TTC549 (cell line): Measurements from ENCODE around the gene BMPR1A.

Experiments
- FAIRE-seq: peaks from 2 replicates; lab custom pipeline; 2012; peaks lifted over from hg19 to GRCh38; lab: Jason Lieb, UNC

The BMPR1A gene

DNA sequence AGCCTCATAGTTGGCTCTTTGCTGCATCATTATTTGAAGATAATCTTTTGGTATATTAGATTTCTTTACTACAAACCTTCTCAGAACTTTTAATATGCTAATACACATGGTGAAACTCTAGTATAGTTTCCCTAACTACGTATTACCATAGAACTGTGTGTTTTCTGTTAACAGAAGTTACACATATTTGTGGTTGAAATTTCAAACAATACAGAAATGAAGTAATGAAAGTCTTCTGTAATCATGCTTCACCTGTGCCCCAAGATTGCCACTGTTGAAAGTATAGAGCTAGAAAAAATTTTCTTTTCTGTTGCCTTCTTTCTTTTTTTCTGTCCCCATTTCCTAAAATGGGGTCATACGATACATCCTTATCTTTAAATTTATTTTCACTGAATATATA lies 9.1 kb downstream of the BMPR1A start:
- no peak for FAIRE-seq

DNA sequence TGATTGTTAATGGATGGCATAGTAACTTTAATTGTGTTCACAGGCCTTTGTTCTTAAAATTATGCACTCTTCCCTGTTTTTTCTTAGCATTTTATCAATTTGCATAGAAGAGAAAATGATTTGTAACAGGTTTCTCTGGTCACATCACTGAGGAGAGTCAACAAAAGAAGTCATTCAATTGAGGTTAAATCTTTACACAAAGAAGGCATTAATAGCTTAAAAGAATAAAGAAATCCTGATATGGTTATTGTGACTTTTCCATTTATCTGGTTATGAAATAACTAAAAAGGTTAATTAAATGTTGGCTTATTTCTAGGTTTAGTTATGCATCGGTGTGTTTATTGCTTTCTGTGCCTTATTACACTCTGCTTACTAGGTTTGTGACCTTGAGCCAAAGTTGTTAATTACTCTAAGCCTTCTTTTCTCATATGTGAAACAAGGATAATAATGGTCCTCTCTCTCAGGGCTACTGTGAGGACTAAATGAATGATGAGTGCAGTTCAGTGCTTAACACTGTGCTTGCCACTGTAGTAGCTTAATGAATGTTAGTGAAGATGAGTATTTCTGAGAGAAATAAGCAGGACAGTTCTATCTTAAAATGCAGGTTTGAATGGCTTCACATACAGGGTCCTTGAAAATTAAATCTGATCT lies 12.1 kb downstream of the BMPR1A start:
- no peak for FAIRE-seq

DNA sequence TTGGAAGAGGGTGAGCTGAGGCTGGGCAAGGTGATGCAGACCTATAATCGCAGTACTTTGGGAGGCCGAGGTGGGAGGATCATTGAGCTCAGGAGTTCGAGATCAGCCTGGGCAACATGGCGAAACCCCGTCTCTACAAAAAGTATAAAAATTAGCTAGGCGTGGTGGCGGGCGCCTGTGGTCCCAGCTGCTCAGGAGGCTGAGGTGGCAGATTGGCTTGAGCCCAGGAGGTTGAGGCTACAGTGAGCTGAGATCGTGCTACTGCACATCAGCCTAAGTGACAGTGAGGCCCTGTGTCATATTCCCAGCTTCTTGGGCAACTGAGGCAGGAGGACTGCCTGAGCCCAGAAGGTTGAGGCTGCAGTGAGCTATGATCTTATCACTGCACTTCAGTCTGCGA lies 13.6 kb downstream of the BMPR1A start:
- no peak for FAIRE-seq

DNA sequence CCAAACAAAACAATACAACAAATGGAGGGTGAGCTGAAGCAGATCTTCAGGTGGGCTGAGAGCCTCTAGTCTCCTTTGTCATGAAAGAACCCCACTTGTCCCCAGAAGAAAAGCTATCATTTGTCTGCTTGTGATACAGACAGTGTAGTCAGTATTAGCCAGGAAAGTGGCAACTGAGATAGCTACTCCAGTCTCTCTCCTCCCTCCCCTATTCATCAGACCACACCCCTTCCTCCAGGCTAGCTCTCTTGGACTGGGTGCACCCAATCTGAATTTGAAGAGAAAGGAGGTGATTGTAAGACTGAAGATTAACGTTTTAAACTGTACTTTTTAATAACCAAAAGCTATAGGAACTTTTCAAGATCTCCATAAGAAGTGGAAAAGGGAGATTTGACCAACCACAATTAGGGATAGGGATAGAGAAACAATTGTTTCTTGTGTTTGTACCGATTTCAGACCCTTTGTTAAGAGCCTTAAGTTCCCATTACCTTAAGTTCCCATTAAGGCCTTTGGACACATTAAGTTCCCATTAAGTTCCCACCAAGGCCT lies 14.1 kb downstream of the BMPR1A start:
- FAIRE-seq = no peak

DNA sequence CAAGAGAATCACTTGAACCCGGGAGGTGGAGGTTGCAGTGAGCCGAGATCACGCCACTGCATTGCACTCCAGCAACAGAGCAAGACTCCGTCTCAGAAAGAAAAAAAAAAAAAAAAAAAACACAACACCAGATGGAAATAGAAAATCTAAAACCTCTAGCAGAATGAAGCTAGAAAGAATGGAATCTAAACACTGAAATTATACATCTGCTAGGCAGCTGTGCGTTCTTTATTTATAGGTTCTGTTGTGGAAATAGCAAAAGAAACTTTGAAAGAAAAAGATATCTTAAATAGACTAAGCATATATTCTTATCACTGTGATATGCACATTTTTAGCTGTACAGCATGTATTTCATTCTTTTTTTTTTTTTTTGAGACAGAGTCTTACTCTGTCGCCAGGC lies 17.1 kb downstream of the BMPR1A start:
- FAIRE-seq = no peak

DNA sequence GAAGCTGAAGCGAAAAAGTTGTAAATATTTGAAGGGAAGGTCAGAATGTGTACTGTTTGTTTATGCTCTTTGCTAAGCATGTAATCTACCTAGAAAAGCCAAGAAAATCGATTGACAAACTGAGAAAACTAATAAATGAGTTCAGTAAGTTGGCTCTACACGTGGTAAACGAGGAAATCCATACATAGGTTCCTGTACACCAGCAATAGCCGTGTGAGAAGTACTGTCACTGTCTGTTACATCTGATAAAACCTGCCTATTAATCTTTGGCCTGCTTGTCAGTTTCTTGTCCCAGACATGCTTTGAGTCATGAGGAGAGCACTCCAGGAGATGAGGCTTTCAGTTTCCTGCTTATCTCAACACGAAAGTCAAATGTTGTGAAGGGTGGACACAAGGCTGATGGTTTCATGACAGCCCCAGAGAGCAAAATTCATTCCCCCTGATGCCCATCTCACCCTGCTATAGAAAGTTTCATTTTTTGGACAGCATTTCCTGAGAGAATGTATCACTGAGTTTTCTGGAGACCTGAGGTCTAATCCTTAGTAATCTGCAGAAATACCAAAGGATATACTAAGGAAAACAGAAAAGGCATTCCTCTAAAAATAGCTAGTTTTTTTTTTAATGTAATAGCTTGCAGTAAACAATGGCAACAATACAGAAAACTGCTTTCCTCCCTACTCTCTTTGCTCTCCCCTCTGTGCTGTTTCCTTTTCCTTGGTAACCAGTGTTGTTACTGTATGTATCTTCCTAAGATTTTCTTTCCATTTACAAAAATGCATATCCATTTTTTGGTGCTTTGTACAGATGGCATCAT lies 18.8 kb downstream of the BMPR1A start:
- no peak for FAIRE-seq

DNA sequence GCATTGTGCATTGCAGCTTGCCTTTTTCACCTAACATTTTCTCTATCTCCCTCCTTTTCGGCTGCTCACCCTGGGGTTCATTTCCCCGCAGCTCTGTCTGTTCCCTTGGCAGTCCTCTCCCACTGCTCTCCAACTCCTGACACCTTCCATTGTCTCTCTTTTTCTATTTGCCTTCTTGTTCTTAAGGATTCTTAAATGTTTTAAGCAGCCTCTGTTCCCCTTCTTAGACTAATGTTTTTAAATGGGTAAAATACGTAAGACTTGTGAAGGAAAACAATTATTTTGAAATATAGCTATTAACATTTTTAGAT lies 19.4 kb downstream of the BMPR1A start:
- no peak for FAIRE-seq

DNA sequence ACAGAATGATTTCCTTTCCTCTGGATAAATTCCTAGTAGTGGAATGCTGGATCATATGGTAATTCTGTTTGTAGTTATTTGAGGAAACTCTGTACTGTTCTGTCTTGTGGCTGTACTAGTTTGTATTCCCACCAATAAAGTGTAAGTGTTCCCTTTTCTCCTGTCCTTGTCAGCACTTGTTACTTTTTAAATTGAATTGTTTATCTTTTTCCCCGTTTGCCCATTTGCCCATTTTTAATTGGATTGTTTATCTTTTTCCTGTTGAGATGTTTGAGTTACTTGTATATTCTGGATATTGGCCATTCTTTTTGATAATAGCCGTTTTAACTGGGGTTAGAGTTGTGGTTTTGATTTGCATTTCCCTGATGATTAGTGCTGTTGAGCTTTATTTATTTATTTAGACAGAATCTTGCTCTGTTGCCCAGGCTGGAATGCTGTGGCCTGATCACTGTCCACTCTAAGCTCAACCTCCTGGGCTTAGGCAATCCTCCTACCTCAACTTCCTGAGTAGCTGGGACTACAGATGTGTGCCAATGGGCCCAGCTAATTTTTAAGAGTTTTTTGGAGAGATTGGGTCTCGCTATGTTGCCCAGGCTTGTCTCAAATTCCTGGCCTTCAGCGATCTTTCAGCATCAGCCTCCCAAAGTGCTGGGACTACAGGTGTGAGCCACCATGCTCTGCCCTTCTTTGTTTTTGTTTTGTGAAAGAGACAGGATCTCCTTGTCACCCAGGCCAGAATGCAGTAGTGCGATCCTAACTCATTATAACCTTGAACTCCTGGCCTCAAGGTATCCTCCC lies 23.0 kb downstream of the BMPR1A start:
- no peak for FAIRE-seq

DNA sequence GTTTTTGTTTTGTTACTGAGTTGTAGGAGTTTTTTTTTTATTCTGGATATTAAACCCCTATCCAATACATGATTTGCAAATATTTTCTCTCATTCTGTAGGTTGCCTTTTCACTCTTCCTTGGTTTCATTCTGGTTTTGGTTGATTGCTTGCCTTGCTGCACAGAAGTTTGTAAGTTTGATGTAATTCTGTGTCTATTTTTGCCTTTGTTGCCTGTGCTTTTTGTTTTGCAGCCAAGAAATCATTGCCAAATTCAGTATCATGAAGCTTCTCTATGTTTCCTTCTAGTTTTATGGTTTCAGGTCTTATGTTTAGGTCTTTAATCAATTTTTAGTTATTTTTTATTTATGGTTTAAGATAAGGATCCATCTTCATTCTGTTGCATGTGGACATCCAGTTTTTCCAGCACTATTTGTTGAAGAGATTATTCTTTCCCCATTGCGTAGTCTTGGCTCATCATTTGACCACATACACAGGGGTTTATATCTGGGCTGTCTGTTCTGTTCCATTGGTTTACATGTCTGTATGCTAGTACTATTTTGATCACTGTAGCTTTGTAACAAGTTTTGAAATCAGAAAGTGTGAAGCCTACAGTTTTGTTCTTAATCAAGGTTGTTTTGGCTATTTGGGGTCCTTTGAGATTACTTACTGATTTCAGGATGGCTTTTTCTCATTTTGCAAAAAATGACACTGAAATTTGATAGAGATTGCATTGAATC lies 26.4 kb downstream of the BMPR1A start:
- FAIRE-seq = no peak

DNA sequence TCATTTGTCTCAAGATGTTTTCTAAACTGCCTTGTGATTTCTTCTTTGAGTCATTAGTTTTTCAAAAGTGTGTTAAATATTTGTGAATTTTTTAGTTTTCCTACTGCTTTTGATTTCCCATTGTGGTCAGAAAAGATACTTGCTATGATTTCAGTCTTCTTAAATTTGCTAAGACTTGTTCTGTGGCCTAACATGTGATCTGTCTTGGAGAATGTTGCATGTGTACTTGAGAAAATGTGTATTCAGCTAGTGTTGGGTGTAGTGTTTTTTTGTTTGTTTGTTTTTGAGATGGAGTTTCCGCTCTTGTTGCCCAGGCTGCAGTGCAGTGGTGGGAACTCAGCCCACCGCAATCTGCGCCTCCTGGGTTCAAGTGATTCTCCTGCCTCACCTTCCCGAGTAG lies 28.6 kb downstream of the BMPR1A start:
- FAIRE-seq = no peak

DNA sequence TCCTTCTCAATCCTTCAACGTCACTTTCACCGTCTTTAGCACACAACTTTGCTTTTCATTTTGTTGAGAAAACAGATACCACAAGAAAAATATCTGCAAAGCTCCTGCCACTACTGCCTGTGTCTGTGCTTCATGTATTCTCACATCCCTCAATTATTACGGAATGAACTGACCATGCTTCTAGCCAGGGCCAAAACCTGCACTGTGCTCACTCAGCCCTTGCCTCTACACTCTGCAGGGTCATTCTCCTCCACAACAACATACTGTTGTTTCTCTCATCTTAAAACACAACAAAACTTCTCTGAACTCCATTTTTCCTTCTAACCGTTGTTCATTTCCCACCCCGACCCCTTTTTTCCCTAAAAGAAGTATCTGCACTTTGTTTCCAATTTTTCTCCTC lies 29.5 kb downstream of the BMPR1A start:
- no peak for FAIRE-seq

DNA sequence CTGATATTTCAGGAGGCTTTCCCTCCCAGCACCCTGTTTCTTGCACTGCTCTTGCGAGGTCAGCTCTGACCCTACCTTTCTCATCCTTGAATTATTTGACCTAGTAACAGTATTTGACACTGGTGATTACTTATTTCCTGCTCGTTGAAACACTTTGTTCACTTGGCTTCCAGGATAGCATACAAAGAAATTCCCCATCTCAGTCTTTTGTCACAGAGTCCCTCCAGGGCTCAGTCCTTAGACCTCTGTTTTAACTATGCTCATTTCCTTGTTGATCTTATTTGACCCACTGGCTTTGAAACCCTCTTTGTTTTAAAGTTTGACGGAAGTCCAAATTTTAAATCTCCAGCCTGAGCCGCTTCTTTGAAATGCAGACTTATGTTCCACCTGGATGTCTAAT lies 29.9 kb downstream of the BMPR1A start:
- no peak for FAIRE-seq

DNA sequence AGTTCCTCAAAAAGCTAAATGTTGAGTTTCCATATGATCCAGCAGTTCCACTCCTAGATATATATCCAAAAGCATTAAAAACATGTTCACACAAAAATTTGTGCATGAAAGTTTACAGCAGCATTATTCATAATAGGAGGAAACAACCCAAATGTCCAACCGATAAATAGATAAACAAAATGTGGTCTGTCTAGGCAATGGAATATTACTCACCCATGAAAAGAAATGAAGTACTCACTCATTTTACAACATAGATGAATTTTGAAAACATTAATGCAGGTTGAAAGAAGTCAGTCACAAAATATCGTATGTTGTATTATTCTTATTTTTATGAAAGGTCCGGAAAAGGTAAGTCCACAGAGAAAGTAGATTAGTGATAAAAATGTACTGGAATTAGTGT lies 34.0 kb downstream of the BMPR1A start:
- no peak for FAIRE-seq

DNA sequence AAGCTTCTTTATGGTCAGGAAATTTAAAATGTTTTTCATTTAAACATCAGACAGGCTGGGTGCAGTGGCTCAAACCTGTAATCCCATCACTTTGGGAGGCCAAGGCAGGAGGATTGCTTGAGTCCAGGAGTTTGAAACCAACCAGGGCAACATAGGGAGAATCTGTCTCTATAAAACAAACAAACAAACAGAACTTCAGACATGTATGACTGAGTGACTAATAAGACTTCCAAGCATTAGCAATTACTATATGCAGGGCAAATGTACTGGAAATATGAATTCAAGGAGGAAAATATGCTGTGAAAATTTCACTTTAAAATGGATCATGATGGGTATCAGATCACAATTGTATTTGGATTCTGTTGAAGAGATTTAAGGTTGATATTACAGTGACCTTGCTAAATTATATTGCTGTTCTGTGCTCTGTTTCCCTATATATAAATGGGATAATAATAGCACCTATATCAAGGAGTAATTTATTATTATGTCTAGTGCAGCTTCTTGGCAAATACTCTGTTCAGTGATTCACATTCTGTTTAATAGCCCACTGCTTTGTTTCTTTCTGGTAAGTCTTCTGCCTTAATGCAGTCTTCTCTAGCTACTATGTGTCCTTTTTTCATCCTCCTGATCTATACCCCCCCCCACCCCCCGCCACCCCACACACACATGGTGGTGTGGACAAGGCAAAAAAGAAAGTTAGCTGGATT lies 36.2 kb downstream of the BMPR1A start:
- no peak for FAIRE-seq

DNA sequence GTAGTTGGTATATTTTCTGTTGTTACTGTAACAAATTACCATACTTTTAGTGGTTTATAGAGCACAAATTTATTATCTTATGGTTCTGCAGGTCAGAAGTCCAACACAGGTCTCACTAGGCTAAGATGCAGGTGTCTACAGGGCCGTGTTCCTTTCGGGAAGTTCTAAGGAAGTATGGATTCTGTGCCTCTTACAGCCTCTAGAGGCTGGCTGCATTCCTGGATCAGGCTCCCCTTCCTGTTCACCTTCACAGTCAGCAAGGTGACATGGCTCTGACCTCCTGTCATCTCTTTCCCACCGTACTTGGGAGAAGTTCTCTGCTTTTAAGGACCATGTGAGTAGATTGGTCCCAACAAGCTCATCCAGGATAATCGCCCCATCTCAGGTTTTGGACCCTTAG lies 37.3 kb downstream of the BMPR1A start:
- FAIRE-seq = no peak

DNA sequence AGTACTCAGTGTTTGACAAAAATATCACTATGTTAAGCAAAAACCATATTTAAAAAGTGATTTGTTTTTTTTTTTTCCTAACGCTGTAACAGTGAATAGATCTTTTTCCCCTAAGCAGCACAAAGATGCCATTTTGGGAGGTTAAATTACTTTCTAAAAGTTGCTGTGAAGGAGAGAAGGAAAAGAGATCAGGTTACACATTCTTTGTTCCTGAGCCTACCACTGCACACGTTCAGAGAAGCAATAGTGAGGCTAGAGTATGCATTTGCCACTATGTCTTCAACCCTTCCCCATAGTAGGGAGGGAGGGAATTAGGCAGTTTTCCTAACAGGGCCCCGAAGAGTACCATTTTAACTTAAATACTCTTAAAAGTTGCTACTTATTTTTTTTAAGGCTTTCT lies 38.9 kb downstream of the BMPR1A start:
- no peak for FAIRE-seq

DNA sequence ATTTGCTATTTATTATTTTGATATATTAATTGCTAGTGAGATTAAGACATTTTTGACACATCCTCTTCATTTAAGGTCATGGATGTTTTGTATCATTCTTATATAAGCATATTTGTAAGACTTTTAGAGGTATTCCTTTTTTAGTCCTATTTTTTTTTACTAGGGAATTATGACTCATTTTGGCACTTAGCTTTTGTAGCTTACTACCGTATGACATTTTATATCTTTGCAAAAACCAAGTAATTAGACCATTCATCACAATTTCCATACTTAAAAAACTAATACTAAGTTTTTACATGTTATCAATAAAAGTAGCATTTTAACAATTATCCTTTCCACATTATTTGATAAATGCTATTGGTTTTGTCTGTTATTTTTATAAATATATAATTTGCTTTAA lies 41.6 kb downstream of the BMPR1A start:
- FAIRE-seq = no peak

DNA sequence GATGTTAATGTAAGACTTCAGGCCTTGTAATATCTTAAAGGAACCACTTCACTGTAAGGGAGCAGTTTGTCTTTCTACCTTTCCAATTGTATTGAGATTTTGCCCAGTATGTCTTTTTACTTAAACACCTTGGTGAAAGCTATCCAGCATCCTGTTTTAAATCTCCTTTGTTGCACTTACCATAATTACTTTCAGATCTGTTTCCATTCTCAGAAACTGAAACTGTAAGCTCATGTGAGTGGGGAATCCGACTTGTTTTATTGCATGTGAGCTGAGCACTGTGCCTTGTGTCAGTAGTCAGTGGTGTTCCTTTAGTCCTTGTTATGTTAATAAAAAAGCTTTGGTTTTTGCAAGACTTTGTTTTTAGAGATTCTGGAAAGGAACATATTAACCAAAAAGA lies 42.2 kb downstream of the BMPR1A start:
- FAIRE-seq = no peak

DNA sequence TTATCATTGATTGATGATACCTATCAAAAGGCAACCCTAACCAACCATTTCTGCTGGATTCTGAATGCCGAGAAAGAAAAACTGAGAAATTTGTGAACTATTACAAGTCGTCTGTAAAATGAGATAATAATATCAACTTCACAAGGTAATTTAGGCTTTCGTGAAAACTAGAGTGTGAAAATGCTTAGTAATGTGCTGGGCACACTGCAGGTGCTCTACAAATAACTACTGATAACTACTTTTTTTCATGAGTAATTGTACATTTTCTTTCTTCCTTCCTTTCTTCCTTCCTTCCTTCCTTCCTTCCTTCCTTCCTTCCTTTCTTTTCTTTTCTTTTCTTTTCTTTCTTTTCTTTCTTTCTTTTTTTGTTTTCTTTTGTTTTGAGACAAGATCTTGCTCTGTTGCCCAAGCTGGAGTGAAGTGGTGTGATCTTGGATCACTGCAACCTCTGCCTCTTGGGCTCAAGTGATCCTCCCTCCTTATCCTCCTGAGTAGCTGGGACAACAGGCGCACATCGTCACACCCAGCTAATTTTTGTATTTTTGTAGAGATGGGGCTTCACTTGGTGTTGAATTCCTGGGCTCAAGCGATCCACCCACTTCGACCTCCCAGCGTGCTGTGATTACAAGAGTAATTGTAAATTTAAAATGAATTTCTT lies 42.9 kb downstream of the BMPR1A start:
- no peak for FAIRE-seq

DNA sequence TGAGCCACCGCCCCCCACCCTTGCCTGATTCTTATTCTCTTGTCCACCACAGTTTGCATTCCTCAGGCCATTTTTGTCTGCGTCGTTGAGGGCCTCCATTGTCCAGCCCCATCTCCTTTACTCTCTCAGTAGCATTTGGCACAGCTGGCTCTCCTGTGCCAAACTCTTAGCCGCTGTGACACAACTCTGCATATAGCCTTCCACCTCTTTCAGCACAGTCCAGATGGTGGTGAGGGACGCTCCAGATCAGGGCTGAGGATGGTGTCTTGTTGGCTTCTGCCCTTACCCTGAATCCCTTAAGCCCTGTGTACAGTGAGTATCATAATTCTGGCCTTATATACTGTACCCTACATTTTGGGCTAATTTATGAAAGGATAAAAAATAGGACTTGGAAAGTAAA lies 45.6 kb downstream of the BMPR1A start:
- no peak for FAIRE-seq

DNA sequence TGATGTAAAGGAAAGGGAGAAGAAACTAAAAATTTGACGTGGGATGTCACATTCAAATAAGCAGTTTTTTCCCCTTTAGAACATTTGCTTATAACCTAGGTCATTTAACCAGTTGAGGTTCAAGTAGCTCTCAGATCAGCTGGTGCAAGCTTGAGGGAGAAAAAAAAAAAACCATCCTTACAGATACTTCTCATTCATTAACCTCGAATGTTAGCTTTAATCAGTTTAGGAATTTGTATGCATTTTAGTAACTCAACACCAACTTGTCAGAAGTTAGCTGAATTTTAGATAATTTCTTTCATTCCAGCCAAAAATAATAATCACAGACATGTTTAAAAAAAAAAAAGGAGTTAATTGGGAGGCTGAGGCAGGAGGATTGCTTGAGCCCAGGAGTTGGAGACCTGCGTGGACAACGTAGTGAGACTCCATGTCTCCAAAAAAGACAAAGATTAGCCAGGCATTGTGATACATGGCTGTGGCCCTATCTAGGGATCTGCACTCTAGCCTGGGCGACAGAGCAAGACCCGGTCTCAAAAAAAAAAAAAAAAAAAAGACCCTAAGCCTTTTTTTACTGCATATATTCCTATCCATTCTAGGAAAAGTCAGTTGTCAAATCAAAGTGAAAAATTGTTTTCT lies 46.2 kb downstream of the BMPR1A start:
- FAIRE-seq = no peak
